HG02571 (cell line): ENCODE results near the gene TMEM63C.

Source experiments
- ATAC-seq: cut with Tn5 transposase; IDR thresholded peaks from one replicate; pipeline ENCODE4 v1.9.1; 2021; ENCODE audit warnings: mild to moderate bottlenecking, moderate library complexity; ENCODE audit not compliant: unreplicated experiment

The TMEM63C gene, protein sequence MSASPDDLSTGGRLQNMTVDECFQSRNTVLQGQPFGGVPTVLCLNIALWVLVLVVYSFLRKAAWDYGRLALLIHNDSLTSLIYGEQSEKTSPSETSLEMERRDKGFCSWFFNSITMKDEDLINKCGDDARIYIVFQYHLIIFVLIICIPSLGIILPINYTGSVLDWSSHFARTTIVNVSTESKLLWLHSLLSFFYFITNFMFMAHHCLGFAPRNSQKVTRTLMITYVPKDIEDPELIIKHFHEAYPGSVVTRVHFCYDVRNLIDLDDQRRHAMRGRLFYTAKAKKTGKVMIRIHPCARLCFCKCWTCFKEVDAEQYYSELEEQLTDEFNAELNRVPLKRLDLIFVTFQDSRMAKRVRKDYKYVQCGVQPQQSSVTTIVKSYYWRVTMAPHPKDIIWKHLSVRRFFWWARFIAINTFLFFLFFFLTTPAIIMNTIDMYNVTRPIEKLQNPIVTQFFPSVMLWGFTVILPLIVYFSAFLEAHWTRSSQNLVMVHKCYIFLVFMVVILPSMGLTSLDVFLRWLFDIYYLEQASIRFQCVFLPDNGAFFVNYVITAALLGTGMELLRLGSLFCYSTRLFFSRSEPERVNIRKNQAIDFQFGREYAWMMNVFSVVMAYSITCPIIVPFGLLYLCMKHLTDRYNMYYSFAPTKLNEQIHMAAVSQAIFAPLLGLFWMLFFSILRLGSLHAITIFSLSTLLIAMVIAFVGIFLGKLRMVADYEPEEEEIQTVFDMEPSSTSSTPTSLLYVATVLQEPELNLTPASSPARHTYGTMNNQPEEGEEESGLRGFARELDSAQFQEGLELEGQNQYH

DNA sequence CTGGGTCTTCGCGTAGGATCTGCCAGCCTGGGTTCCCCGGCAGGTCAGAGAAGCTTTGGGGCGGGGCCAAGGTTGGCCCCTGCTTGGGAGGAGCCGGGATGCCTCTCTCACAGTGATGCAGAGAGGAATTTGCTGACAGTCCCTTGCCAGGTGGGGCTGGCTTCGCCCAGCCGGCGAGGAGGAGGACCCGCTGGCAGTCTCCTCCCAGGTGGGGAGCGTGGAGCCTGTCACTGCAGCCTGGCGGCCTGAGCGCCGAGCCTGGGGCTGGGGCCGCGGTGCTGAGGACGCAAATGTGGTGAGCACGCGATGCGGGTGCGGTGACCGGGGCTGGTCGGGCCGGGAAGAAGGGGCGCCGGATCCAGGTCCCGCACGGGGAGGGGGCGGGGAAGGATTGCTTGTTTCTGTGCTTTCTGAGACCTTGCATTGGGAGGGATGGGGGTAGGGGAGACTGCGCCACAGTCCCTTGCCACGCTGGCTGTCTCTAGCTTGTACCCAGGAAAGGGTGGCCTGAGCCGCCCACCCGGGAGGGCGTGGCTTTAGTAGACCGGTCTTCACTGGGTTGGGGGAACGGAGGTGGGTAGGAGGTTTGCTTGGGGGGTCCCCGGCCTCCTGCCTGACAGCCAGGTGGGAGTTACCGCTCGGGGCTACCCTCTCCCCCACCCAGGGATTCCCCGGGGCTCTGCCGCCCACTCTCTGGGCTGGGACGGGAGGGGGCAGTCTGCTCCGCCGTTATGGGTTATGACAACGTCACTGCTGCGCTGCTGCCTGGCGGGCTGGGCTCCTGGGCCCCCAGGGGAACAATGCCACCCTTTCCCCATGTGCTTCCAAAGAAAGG, at the start of gene TMEM63C:
Gene TMEM63C, plus strand, starts transcription at position 196 of the 835 bp plus-strand sequence. CDS start 37,016 bp downstream, outside the sequence.
- no peak for ATAC-seq

- no peak for ATAC-seq
These were observed 49.6 kb upstream of the TMEM63C start for GRCh38 chr14:77131871-77132486.

GRCh38 chr14:77133720-77134338, 47.8 kb upstream of the TMEM63C start:
- no peak for ATAC-seq

- no peak for ATAC-seq
These were observed 42.6 kb upstream of the TMEM63C start for GRCh38 chr14:77139022-77139421.

- no peak for ATAC-seq
These were observed 41.8 kb upstream of the TMEM63C start for GRCh38 chr14:77139540-77140358.

GRCh38 chr14:77140359-77141213, 41.0 kb upstream of the TMEM63C start:
- no peak for ATAC-seq

- no peak for ATAC-seq
These were observed 40.2 kb upstream of the TMEM63C start, which contains the start of gene ZDHHC22 for GRCh38 chr14:77141214-77142004. ZDHHC22 (minus strand) TSS chr14:77141791; CDS start chr14:77139738, 2,053 bp downstream.

DNA sequence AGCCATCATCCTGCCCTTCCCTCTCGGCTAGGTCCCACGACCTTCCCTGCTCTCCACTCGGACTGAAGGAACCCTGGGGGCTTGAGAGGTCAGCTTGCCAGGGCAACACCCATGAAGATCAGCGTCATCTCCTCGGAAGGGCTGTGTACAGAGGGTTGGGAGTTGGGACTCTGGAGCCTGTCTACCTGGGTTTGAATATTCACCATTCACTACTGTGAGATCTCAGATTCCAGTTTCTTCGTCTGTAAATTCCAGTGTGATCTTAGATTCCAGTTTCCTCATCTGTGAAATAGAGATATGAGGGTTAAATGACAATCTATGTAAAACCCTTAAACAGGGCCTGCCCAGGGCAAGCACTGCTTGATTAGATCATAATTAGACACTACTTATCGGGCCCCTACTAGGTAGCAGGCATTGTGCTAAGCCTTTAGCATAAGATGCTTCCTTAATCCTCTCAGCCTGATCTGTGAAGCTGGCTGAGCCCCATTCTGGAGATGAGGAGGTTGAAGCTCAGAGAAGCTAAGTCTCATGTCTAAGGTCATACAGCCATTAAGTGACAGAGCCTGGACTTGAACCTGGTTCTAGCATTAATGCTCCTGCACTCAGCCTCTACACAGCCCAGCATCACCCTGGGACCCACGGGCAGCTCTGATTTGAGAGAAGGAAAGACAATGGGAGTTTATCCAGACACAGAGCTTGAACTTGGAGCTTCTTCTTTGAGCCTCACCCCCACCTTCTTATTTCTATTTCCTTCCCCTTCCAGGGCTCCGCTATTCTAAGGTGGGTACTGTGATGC, 39.4 kb upstream of the TMEM63C start:
- no peak for ATAC-seq

DNA sequence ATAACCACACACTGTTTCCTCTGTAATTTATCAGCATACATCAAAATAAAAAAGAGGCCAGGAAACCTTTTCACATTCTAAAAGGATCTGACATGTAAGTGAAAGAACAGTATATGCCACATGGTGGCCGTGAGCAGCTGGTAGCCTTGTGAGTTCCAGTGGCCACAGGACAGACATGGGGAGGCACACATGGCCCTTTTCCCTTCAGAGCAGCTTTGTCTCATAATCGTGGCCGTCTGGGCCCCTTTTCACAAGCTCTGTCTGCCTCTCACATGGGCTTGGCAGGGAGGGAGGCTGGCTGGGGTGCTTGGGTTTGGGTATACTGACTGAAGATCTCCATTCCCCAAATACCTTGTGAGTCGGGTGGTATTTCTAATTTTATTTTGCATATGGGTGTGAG, 38.5 kb upstream of the TMEM63C start:
- no peak for ATAC-seq

- ATAC-seq, result no peak
These were observed 37.0 kb upstream of the TMEM63C start for GRCh38 chr14:77144412-77145115.

GRCh38 chr14:77145975-77146740, 35.4 kb upstream of the TMEM63C start:
- ATAC-seq, result no peak

GRCh38 chr14:77148510-77149231, 32.9 kb upstream of the TMEM63C start:
- ATAC-seq, result no peak

- no peak for ATAC-seq
These were observed 30.4 kb upstream of the TMEM63C start for GRCh38 chr14:77151245-77151644.

GRCh38 chr14:77151918-77152588, 29.5 kb upstream of the TMEM63C start:
- ATAC-seq, result no peak
